ENCODE measurements around the gene FCHSD1. TPM values are rescaled to one million over a fixed set of nuclear protein-coding genes. Genes with fewer than 3 reads are reported as not detected.

The FCHSD1 gene
- total RNA-seq, 1 donor, result 35.5 TPM

- DNase-seq (ENCODE audit: low read depth in 2 of 3, low spot score in 2 of 3), result no peak
Measured at GRCh38 chr5:141646026-141646425, 5.2 kb downstream of the FCHSD1 start.

DNA sequence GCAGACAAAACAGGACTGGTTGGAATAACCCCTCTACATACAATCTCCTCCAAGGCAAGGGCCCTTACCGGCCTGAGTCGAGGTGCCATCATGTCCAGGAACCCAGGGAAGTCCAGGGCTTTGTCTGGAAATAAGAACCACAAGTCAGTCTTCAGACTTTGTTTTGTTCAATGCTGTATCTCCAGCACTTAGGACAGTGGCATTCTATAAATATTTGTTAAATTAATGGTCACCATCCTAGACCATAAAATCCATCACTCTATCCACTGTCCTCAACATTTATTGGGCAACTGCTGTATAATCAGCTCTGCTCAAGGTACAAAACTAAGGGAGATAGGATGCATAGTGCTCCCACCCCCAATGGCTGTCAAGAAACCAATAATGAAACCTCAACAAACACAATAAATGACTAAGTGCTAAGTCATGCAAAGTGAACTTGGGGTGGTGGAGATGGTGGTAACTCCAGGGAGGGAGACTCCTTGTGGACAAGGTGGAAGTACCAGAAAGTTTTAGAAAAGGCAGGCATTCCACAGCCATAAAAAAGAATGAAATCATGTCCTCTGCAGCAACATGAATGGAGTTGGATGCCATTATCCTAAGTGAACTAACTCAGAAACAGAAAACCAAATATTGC, 9.5 kb downstream of the FCHSD1 start:
- DNase-seq (ENCODE audit: low read depth in 2 of 3, low spot score in 2 of 3), result peak in 1 of 3 donors; percentile 17

DNA sequence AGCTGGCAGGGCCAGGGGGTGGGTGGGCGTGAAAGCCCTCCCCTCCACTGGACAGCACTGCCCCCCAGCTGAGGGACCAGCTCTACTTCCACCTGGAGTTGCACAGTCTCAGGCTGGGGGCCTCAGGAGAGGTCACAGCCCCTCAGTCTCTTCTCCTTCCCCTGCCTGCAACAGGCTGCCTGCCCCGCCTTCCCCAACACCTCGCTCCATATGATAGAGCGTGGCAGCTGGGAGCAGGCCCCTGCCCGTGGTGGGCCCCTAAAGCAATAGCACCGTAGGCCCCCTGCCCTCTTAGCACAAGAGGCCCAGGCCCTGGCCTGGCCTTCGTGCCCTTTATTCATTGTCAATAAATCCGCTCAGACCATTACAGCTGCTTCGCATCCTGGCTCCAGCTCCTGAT, 10.5 kb downstream of the FCHSD1 start:
- DNase-seq (ENCODE audit: low read depth in 2 of 3, low spot score in 2 of 3), result no peak

DNA sequence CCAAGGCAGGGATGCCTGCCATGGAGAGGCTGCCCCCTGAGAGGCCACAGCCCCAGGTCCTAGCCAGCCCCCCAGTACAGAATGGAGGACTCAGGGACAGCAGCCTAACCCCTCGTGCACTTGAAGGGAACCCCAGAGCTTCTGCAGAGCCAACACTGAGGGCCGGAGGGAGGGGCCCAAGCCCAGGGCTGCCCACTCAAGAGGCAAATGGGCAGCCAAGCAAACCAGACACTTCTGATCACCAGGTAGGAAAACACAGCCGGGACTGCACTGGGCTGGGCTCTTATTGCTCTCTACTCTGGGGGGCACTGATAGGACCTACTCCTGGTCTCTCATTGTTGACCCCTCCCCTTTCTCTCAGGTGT, 11.2 kb downstream of the FCHSD1 start:
- no peak for DNase-seq (ENCODE audit: low read depth in 2 of 3, low spot score in 2 of 3)

- DNase-seq (ENCODE audit: low read depth in 2 of 3, low spot score in 2 of 3), result no peak
Measured at GRCh38 chr5:141639357-141640050, 11.7 kb downstream of the FCHSD1 start.

- DNase-seq (ENCODE audit: low read depth in 2 of 3, low spot score in 2 of 3), result no peak
Measured at GRCh38 chr5:141638771-141639170, 12.4 kb downstream of the FCHSD1 start.

- peak; percentile 16 to 80 (median 73) for DNase-seq (ENCODE audit: low read depth in 2 of 3, low spot score in 2 of 3)
Measured at GRCh38 chr5:141637767-141638419, 13.3 kb downstream of the FCHSD1 start.

- DNase-seq (ENCODE audit: low read depth in 2 of 3, low spot score in 2 of 3), result peak; percentile 20 to 34 (median 21)
Measured at GRCh38 chr5:141637123-141637766, 14.0 kb downstream of the FCHSD1 start.

- peak; percentile 84 to 89 (median 88) for DNase-seq (ENCODE audit: low read depth in 2 of 3, low spot score in 2 of 3)
Measured at GRCh38 chr5:141636413-141637122, 14.7 kb downstream of the FCHSD1 start, which contains the start of the genes HDAC3 and RELL2. Gene HDAC3, minus strand, starts transcription at chr5:141636849. Its CDS starts 59 bp downstream, at chr5:141636790. Gene RELL2, plus strand, starts transcription at chr5:141636997. Its CDS starts 1,229 bp downstream, at chr5:141638226.

DNA sequence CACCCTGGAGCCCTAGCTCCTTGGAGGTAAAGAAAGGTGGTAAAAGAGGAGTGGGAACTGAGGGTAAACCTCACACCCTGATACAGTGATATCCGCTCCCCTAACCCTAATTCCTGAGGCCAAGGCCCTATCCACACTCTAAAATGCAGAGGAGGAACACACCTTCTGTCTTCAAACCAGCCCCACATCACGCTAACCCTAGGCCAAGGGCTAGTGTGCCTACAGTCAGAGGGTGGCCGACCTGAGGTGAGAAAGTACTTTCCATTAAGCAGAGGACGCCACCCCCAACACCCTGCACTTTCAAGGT, 15.2 kb downstream of the FCHSD1 start:
- no peak for DNase-seq (ENCODE audit: low read depth in 2 of 3, low spot score in 2 of 3)

DNA sequence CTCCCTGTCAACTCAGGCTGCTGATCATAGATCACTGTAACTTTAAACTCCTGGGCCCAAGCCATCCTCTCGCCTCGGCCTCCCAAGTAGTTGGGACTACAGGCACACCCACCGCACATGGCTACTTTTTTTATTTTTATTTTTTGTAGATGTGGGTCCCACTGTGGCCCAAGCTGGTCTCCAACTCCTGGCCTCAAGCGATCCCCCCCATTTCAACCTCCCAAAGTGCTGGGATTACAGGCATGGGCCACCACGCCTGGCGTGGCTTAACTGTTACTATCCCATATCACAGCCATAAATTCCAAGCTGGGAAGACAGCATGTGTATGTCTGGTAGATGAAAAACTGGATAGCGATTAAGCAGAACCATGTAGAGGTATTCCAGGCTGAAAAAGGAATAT, 15.6 kb downstream of the FCHSD1 start:
- DNase-seq (ENCODE audit: low read depth in 2 of 3, low spot score in 2 of 3), result no peak

DNA sequence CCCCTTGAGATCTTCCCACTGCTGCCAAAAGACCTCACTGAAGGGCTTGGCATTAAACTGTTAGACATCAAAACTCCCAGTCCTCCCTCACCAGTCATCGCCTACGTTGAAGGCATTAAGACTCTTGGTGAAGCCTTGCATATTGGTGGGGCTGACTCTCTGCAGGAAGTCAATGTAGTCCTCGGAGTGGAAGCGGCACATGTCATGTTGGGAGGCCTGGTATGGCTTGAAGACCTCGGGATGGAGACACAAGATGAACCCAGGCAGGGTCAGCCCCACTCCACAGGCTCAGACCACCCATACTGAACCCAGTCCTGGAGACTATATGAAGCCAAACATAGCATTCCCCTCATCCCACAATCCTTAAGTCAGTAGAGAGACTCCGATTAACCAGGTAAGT, 16.5 kb downstream of the FCHSD1 start:
- no peak for DNase-seq (ENCODE audit: low read depth in 2 of 3, low spot score in 2 of 3)

GRCh38 chr5:141633871-141634561, 17.2 kb downstream of the FCHSD1 start:
- DNase-seq (ENCODE audit: low read depth in 2 of 3, low spot score in 2 of 3), result no peak

DNA sequence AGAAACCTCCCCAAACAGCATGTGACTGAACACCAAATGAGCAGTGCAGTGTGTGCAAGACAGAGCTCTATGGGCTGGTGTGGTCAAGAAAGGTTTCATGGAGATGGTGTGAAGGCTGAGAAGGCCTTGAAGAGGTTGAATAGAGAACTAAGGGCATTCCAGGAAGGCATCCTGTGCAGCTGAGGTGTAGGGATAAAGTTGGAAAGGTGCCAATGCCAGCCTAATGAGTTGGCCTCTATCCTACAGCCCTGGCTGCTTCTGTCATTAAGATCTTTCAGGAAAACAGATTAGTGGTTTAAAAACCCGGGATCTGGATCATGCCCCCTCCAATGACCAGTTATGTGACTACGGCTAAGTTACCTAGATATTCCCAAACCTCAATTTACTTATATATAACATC, 18.6 kb downstream of the FCHSD1 start:
- DNase-seq (ENCODE audit: low read depth in 2 of 3, low spot score in 2 of 3), result no peak

GRCh38 chr5:141630570-141631140, 20.6 kb downstream of the FCHSD1 start:
- DNase-seq (ENCODE audit: low read depth in 2 of 3, low spot score in 2 of 3), result no peak

DNA sequence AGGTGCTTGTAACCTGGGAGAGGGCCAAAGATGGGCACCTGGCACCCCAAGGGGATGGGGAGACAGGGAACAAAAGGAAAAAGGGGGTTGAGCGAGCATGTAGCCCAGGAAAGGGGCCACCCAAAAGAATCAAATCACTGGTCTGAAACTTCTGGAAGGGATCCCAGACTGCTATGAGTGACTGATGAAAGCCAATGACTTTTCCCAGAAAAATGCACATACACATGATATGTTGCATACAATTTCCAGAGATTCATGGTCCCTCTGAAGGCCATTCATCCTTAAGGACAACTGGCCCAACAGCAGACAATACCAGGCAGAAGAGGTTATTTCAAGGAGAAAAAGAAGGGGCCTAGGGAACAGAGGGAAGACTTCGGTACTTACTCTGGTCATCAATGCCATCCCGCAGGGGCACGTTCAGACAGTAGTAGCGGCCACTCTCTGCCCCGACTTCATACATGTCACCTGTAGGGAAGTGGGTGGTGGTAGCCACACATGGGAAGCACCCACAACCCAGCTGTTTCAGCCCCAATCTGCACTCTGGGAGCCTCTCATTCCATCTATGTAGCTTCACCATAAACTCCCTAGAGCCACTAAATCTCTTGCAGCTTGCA, 22.9 kb downstream of the FCHSD1 start:
- DNase-seq (ENCODE audit: low read depth in 2 of 3, low spot score in 2 of 3), result no peak

DNA sequence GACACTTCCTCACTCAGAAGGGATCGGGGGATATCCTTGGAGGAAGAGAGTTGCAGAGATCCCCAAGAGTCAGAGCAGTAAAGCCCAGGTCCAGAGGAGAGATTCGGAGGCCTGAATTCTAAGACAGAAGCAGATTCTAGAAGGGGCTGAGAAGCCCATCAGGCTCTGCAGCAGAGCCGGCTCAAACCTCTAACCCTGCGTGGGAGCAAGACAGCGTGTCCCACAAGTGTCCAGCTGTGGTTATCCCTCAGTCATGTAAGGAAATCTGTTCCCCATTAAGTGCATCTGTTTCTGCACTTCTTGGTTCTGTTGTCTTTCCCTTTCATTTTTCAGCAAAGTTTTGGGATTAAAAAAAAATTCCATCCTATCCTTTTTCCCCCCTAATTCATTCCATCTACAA, 27.6 kb downstream of the FCHSD1 start:
- DNase-seq (ENCODE audit: low read depth in 2 of 3, low spot score in 2 of 3), result no peak

DNA sequence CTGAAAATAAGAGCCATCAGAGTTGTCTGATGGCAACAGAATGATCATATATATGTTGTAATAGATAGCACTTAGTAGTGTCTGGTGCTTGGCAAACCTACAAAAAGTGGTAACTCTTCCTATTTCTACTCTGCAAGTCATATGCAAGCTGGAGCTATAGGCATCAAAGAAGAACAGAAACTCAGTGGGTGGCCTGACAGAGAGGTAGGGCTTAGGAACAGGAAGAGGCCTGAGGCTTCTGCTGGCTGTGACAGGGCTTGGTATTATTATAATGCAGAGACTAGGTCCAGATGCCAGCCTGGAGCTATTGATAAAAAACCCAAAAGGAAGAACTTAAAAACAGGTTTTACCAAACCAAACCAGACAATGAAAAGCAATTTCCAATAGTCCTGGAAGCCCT, 28.0 kb downstream of the FCHSD1 start:
- no peak for DNase-seq (ENCODE audit: low read depth in 2 of 3, low spot score in 2 of 3)

GRCh38 chr5:141618804-141619554, 32.2 kb downstream of the FCHSD1 start, which contains the start of gene DIAPH1:
Gene DIAPH1, minus strand, starts transcription at chr5:141619000. Its CDS starts 86 bp downstream, at chr5:141618914.
- peak; percentile 95 to 98 (median 98) for DNase-seq (ENCODE audit: low read depth in 2 of 3, low spot score in 2 of 3)

Data from hematopoietic multipotent progenitor cell (in vitro differentiated cells).